Fibroblast of skin of abdomen (primary cell): Measurements from ENCODE around the gene CDC42. TPM values are rescaled to one million over a fixed set of nuclear protein-coding genes. Genes with fewer than 3 reads are reported as not detected.
"Not testable (repeated sequence)": the region's sequence is repeated elsewhere in the genome, so short reads cannot be mapped to it uniquely, and the experiment has no call there.

Experiments used
- DNase-seq: peaks from one replicate; pipeline ENCODE4 v3.0.0-alpha.2; 2013
- polyA plus RNA-seq, 2 experiments: library from polyadenylated mRNA; unstranded; fragments of 120-200 nt; gene quantifications; one replicate each; pipeline ENCODE4 v1.2.1, GENCODE V29; 2013; ENCODE audit not compliant: insufficient read length in 2 of 2

Gene CDC42
- polyA plus RNA-seq (2013, experiment 1 of 2; ENCODE audit: insufficient read length), result 308 TPM
- polyA plus RNA-seq (2013, experiment 2 of 2; ENCODE audit: insufficient read length), result 300 TPM

- peak; percentile 96 for DNase-seq
Observed at GRCh38 chr1:22052115-22053016, at the start of gene CDC42. CDC42 (plus strand) TSS chr1:22052709; CDS start chr1:22078479, 25,770 bp downstream.

GRCh38 chr1:22002875-22003274, 49.6 kb upstream of the CDC42 start:
- DNase-seq, result not testable (repeated sequence)

GRCh38 chr1:22003959-22004358, 48.5 kb upstream of the CDC42 start:
- not testable (repeated sequence) for DNase-seq

GRCh38 chr1:22005261-22006149, 47.0 kb upstream of the CDC42 start:
- peak; percentile 12 for DNase-seq

GRCh38 chr1:22006736-22007135, 45.8 kb upstream of the CDC42 start:
- not testable (repeated sequence) for DNase-seq

- DNase-seq, result not testable (repeated sequence)
Observed at GRCh38 chr1:22007262-22007661, 45.2 kb upstream of the CDC42 start.

GRCh38 chr1:22009566-22009965, 42.9 kb upstream of the CDC42 start:
- DNase-seq, result not testable (repeated sequence)

GRCh38 chr1:22012752-22013151, 39.8 kb upstream of the CDC42 start:
- DNase-seq, result not testable (repeated sequence)

- not testable (repeated sequence) for DNase-seq
Observed at GRCh38 chr1:22014575-22015206, 37.8 kb upstream of the CDC42 start.

- DNase-seq, result peak; percentile 94
Observed at GRCh38 chr1:22018583-22019559, 33.6 kb upstream of the CDC42 start.

- DNase-seq, result no peak
Observed at GRCh38 chr1:22021061-22021460, 31.4 kb upstream of the CDC42 start.

GRCh38 chr1:22024485-22025367, 27.8 kb upstream of the CDC42 start:
- peak; percentile 88 for DNase-seq

- peak; percentile 86 for DNase-seq
Observed at GRCh38 chr1:22025368-22026155, 26.9 kb upstream of the CDC42 start.

GRCh38 chr1:22026924-22027289, 25.6 kb upstream of the CDC42 start:
- DNase-seq, result no peak

- DNase-seq, result no peak
Observed at GRCh38 chr1:22030057-22030456, 22.5 kb upstream of the CDC42 start.

GRCh38 chr1:22030473-22030872, 22.0 kb upstream of the CDC42 start:
- DNase-seq, result no peak

GRCh38 chr1:22031214-22031962, 21.1 kb upstream of the CDC42 start:
- no peak for DNase-seq

GRCh38 chr1:22034834-22035233, 17.7 kb upstream of the CDC42 start:
- DNase-seq, result not testable (repeated sequence)

GRCh38 chr1:22037520-22037919, 15.0 kb upstream of the CDC42 start:
- no peak for DNase-seq
